Melanocyte of skin (primary cell): ENCODE data around the gene IL1A. TPM values are rescaled to one million over a fixed set of nuclear protein-coding genes. Genes with fewer than 3 reads are reported as not detected.

Experiments
- total RNA-seq, 2 donors: library from RNA; depleted of rRNA; stranded (reverse); fragments of >200 nt; gene quantifications; 2 replicates each; pipeline ENCODE4 v1.2.3, GENCODE V29; 2012

IL1A gene
- not detected for total RNA-seq

GRCh38 chr2:112784199-112785189 lies at the start of gene IL1A:
Gene IL1A, minus strand, starts transcription at chr2:112784493. Its CDS starts 723 bp downstream, at chr2:112783770.

GRCh38 chr2:112764071-112765044 lies 19.9 kb downstream of the IL1A start, which contains the start of gene CKAP2L:
Gene CKAP2L, minus strand, starts transcription at chr2:112764609. Its CDS starts 11 bp downstream, at chr2:112764598.

Other genes starting within 250 kb of the IL1A start
- gene POLR1B, start 242.0 kb downstream of the IL1A start, total RNA-seq = 10 to 100 TPM; 16.2 to 32.3 TPM
- gene CHCHD5, start 199.9 kb downstream of the IL1A start, total RNA-seq = 10 to 100 TPM in 1 of 2 donors, 1 to 10 TPM in 1; 7.7 to 12.7 TPM
- gene SLC20A1, start 138.6 kb downstream of the IL1A start, total RNA-seq = 10 to 100 TPM; 24.1 to 63.6 TPM
- not detected for gene NT5DC4, start 63.5 kb downstream of the IL1A start, total RNA-seq
- gene CKAP2L, start 19.9 kb downstream of the IL1A start, total RNA-seq = 10 to 100 TPM in 1 of 2 donors, 1 to 10 TPM in 1; 8.9 to 15.0 TPM
- not detected for gene IL1B, start 52.3 kb upstream of the IL1A start, total RNA-seq
- not detected for gene IL37, start 126.7 kb upstream of the IL1A start, total RNA-seq
- not detected for gene IL36G, start 193.5 kb upstream of the IL1A start, total RNA-seq
- gene IL36A, start 221.0 kb upstream of the IL1A start, total RNA-seq = not detected